GM19023 (cell line): Measurements from ENCODE around the gene HM13.
"Not testable (repeated sequence)": the region's sequence is repeated elsewhere in the genome, so short reads cannot be mapped to it uniquely, and the experiment has no call there.

Experiments used
- ATAC-seq: cut with Tn5 transposase; IDR thresholded peaks from one replicate; pipeline ENCODE4 v1.9.1; 2021; ENCODE audit warnings: mild to moderate bottlenecking, moderate library complexity; ENCODE audit not compliant: unreplicated experiment

HM13 gene

DNA sequence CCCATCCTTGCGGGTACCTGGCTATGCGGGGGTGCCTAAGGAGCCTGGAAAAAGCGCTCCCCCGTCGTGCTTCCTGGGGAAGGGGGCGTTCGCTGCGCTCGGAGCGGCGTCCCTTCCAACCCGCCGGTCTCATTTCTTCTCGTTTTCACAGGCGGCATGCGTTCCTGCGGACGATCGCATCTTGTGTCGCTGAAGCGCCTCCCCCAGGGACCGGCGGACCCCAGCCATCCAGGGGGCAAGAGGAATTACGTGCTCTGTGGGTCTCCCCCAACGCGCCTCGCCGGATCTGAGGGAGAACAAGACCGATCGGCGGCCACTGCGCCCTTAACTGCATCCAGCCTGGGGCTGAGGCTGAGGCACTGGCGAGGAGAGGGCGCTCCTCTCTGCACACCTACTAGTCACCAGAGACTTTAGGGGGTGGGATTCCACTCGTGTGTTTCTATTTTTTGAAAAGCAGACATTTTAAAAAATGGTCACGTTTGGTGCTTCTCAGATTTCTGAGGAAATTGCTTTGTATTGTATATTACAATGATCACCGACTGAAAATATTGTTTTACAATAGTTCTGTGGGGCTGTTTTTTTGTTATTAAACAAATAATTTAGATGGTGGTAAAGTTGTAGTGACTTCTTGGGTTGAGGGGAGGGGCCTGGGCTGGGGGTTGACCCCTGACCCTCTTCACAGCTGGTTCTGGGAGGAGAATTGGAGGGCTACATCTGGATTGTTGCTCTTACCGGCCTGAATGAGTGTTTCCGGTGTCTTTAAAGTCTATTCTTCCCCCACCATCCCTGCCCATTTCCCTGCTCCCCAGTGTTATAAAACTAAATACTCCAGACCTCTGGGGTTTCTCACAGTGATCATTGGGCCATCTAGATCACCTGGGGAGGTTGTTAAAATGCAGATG lies 91.9 kb downstream of the HM13 start:
- no peak for ATAC-seq

DNA sequence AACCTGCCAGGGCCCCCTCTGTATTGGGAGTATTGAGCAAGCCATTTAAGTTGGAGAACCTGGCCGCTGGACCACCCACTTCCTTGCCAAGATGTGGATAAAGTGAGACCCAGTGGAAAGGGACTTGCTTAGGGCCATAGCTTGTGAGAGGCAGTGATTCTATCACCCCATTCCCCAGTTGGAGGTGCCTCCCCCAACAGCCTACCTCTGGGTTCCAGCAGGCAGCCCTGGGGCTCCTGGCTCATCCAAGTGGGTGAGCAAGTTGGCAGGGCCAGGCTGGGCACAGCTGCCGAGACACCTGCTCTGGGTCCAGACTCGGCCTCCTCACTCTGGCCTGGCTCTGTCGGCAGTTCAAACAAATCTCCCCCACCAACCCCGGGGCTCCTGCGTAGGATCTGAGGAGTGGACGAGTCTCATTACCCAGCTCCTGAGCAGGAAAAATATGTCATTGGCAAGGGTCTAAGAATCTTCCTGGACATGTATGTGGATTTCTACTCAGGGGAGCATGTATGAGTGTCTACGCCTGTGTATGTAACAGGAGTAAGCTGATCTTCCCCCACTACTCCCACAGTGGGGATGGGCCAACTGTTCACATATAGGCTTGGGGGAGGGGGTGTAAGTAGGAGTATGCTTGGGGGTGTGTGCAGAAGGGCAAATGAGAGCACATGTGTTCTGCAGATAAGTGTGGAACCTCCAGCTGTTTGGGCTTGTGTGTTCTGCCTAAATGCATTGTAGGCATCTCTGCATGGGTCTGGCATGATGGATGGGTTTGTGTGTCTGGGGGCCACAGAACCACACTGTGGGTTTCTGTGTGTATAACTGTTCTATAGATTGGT lies 92.8 kb downstream of the HM13 start:
- no peak for ATAC-seq

DNA sequence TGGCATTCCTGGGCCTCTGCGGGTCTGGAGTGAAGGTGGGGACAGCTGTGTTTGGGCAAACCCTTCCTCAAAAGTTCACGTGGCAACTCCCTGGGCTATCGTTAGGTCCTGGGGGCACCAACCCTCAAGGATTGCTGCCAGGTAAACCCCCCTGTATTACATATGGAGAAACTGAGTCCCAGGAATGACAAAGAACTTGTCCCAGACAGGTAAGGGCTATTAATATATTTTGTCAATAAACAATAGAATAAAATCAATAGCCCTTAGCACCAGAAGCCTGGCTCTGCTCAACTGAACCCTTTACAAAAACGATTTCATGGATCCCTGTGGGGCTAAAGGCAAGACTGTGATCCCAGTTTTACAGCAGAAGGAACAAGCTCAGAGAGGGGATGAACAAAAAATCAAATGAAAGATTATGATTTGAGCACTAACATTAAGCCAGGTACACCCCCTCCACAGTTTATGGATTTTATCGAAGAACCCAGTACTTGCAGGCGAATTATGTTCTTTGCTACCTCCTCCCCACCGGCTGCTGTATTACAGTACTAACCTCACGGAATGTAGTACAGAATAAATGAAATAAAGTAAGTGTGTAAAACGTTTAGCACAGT lies 93.5 kb downstream of the HM13 start:
- no peak for ATAC-seq

DNA sequence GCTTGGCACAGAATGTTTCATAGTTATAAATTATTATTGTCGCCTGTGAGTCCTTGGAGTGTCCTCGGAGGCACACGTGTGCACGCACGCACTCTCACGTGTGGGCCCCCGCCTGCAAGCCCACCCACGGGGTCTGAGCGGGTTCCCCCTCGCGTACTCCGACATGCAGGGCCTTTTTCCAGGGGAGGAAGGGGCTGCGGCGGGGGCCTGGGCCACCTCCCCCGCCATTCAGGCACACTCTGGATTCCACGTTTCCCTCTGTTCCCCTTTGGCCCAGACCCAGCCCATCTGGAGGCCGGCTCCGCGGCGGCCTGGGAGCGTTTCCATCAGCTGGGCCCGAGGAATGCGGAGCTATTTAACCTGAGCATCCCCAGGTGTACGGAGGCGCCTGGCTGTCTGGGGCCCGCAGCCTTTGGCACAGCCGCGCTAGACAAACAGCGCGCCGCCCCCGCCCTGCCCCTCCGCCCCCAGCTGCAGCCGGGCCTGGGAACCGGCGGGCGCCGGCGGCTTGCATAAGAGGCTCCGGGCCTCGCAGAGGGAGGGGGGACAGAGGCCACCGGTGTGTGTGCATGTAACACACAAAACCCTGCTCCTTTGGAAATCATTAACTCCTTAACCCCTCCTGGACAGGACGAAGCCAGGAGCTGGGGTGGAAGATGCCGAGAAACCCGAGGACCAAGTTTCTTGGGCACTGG lies 94.2 kb downstream of the HM13 start:
- no peak for ATAC-seq

DNA sequence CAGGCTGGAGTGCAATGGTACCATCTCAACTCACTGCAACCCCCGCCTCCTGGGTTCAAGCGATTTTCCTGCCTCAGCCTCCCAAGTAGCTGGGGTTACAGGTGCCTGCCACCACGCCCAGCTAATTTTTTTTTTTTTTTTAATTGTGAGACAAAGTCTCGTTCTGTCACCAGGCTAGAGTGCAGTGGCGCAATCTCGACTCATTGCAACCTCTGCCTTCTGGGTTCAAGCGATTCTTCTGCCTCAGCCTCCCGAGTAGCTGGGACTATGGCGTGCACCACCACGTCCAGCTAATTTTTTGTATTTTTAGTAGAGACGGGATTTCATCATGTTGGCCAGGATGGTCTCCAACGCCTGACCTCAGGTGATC lies 98.0 kb downstream of the HM13 start:
- ATAC-seq = not testable (repeated sequence)

DNA sequence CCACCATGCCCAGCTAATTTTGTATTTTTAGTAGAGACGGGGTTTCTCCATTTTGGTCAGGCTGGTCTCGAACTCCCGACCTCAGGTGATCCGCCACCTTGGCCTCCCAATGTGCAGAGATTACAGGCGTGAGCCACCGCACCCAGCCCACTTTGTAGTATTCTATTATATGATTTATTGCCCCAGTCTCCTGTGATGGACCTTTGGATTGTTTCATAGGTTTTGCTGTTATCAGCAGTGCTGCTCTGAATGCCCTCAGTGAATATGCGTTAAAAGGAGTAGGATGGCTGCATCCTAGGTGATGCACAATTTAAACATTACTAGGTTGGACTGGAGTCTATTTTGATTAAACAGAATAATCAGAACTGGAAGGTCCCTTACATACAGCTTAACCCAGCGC lies 101.2 kb downstream of the HM13 start:
- no peak for ATAC-seq

DNA sequence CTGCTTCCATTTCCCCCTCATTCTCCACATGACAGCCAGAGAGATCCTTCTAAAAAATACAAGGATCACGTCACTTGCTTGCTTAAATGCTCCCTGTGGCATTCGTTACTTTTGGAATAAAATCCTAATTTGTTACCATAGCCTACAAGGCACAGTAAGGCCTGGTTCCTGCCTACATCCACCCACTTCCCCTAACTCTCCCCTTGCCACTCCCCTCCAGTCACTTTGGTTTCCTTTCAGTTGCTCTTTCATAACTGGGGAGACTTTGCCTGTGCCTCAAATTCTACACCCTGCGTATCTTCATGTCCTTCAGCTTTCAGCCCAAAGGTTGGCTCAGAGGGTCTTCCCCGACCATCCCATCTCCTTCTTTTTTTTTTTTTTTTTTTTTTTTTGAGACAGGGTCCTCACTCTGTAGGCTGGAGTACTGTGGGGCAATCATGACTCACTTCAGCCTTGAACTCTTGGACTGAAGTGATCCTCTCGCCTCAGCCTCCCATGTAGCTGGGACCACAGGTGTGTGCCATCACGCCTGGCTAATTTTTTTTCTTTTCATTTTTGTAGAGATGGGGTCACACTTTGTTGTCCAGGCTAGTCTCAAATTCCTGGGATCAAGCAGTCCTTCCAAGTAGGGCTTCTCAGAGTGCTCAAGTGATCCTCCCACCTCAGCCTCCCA lies 103.3 kb downstream of the HM13 start:
- no peak for ATAC-seq
